AG08395 (cell line): ENCODE measurements around the gene FGD5.
A peak's percentile ranks its signal among the peaks of the same experiment; 100 is the strongest.

ENCODE experiments used
- DNase-seq: peaks from one replicate; pipeline ENCODE4 v3.0.0; 2012; ENCODE audit warnings: mixed read lengths, low spot score

FGD5 gene, protein sequence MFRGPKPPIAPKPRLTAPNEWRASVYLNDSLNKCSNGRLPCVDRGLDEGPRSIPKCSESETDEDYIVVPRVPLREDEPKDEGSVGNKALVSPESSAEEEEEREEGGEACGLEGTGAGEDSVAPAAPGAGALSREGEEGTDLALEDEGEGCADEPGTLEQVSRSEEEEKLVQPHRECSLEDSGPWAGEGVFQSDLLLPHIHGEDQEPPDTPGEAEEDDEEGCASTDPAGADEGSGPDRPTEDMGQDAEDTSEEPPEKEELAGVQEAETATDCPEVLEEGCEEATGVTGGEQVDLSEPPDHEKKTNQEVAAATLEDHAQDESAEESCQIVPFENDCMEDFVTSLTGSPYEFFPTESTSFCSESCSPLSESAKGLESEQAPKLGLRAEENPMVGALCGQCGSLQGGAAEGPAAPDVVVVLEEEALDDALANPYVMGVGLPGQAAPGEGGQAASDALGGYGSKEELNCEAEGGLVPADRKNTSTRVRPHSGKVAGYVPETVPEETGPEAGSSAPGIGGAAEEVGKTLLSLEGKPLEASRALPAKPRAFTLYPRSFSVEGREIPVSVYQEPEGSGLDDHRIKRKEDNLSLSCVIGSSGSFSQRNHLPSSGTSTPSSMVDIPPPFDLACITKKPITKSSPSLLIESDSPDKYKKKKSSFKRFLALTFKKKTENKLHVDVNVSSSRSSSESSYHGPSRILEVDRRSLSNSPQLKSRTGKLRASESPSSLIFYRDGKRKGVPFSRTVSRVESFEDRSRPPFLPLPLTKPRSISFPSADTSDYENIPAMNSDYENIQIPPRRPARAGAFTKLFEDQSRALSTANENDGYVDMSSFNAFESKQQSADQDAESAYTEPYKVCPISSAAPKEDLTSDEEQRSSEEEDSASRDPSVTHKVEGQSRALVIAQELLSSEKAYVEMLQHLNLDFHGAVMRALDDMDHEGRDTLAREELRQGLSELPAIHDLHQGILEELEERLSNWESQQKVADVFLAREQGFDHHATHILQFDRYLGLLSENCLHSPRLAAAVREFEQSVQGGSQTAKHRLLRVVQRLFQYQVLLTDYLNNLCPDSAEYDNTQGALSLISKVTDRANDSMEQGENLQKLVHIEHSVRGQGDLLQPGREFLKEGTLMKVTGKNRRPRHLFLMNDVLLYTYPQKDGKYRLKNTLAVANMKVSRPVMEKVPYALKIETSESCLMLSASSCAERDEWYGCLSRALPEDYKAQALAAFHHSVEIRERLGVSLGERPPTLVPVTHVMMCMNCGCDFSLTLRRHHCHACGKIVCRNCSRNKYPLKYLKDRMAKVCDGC (N-terminal part only)

GRCh38 chr3:14818804-14819500 is at the start of gene FGD5:
Gene FGD5, plus strand, starts transcription at chr3:14818962. Its CDS starts 110 bp downstream, at chr3:14819072.
- DNase-seq, result no peak

- DNase-seq, result no peak
Measured at GRCh38 chr3:14769544-14770325, 49.0 kb upstream of the FGD5 start.

GRCh38 chr3:14770591-14770990 is 48.2 kb upstream of the FGD5 start:
- no peak for DNase-seq

DNA sequence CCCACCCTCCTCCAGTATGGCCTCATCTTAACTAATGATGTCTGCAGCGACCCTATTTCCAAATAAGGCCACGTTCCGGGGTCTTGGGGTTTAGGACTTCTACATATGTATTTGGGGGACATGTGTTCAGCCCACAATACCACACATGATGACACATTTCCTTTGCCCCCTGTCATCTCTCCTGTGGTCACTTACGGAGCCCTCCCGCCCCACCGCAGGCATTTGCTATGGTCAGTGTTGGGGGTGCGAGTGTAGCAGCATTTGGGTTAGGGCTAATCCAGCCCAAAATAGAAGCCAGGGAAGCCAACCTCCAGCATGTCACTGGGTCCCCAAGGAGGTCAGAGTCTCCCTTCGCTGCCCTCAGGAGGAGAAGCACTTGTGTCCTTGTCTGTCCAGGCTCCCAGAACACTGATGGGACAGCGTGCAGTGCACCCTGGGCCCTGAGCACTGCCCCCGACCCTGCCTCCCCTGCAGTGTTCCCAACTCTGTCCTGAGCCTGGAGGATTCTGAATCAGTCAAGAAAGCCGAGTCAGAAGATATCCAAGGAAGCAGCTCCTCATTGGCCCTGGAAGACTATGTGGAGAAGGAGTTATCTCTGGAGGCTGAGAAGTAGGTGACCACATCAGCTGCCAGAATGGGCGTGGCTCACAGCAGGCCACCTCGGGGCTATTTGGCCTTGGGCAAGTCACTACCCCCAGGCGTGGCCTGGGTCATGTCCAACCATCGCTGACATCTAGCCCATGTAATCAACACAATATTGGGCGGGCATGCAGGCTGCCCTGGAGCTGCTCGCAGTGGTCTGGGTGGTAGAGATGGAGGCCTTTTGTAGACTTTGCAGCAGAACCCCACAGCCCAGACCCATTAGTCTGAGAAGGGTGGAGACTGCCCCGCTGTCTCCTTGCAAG is 46.9 kb upstream of the FGD5 start:
- no peak for DNase-seq

DNA sequence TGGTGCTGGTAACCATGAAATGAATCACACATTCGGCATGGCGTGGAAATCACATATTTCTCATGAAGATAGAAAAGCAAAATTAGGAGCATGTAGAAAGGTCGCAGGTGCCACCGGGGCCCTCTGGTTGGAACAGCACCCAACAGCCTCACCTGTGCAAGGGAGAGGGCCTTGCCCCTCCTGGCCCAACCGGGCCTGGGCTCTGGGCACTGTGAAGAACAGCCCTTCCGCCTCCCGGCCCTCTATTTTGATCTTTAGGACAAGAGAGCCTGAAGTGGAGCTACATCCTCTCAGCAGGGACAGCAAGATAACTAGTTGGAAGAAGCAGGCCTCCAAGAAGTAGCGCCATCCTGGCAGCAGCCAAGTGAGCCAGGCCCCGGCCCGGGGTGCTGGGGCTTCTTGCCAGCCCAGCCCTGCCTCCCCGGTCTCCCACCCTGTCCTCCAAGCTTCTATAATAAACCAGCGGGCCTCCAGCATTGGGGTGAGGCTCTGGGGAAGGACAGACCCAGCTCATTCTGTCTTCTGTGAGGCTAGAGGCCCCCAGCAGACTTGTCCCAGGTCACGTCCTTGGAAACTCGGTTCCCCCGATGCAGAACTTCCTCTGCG is 46.1 kb upstream of the FGD5 start:
- DNase-seq, result no peak

- no peak for DNase-seq
Measured at GRCh38 chr3:14773281-14773680, 45.5 kb upstream of the FGD5 start.

DNA sequence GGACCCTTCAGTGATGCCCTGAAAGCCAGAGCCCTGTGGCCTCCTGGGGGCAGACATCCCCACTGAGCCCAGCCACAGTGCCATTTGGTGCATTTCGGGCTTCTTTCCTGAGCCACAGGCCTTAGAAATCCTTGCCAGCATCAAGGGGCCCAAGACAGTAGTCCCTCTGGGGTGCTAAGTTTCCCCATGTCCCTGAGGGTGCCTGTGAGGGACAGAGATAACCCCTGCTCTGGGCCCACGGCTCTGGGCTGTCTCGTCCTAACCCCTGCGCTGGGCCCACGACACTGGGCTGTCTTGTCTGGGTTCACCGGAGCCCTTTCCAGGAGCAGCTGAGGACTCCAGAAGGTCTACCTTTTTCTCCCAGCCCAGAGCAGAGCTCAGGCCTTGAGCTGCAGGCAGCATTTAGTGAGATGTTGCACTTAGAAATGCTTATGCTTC is 45.1 kb upstream of the FGD5 start:
- DNase-seq, result no peak

DNA sequence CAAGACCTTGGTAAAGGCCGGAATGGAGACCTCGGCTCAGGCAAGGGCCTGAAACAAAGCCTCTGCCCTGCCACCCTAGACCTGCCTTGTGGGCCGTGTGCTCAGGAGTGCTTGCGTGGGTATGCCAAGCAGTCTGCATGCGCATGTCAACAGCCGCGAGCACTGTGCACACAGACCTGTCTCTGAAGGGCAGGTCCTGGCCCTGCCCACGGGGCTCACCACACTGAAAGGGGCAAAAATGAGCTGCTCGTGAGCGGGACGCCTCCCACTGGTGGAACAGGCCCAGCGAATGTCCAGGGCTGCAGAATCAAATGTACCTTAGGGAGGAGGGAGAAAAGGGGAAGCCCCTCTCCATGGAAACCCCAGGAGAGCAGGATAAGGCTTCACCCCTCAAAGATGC is 44.3 kb upstream of the FGD5 start:
- no peak for DNase-seq

DNA sequence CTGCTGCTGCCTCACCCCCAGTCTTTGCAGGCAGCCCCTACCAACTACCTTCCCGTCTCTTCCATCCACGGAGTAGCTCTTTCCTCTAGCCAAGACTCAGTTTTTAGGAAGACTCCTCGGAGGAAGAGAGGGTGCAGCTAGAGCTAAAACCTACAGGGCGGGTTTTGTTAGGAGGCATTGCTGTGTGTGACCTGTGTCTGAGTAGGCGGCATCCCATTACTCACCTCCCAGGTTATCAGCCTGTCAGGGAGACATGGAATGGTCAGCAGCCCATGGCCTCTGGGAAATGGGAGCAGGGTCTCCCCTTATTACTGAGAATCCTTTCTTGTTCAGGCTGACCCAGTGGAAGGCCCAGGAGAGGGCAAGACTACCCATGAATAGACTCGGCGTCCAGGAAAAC is 43.8 kb upstream of the FGD5 start:
- no peak for DNase-seq

- no peak for DNase-seq
Measured at GRCh38 chr3:14775563-14775962, 43.2 kb upstream of the FGD5 start.

- no peak for DNase-seq
Measured at GRCh38 chr3:14779069-14779685, 39.6 kb upstream of the FGD5 start.

- DNase-seq, result peak; percentile 70
Measured at GRCh38 chr3:14780927-14781507, 37.7 kb upstream of the FGD5 start.

GRCh38 chr3:14783480-14784086 is 35.2 kb upstream of the FGD5 start:
- no peak for DNase-seq

DNA sequence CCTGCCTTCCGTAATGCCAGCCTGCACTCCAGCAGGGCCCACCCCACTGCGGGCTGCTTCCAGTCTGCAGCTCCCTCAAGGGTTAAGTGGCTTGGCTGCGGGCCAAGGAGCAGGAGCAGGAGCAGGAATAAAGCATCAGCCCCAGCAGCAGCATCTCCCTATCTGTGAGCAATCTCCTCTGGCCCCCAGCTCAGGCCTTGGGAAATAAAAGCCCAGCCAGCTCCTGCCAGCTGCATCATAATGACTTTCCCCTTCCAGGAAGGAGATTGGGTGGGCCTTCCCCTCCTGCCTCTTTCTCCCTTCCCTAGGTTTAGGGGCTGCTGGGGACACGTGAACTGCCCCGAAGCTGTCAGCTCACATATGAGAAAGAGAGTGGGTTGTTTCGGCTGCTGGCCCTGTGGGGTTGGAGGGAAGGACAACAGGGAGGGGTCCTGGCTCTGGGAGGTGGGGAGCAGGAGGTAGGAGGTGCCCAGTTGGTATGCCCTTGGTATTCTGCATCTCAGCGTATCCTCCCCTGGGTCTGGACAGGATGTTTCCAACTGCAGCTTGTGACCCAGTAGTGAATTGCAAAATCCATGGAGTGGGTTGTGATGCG is 34.6 kb upstream of the FGD5 start:
- no peak for DNase-seq

DNA sequence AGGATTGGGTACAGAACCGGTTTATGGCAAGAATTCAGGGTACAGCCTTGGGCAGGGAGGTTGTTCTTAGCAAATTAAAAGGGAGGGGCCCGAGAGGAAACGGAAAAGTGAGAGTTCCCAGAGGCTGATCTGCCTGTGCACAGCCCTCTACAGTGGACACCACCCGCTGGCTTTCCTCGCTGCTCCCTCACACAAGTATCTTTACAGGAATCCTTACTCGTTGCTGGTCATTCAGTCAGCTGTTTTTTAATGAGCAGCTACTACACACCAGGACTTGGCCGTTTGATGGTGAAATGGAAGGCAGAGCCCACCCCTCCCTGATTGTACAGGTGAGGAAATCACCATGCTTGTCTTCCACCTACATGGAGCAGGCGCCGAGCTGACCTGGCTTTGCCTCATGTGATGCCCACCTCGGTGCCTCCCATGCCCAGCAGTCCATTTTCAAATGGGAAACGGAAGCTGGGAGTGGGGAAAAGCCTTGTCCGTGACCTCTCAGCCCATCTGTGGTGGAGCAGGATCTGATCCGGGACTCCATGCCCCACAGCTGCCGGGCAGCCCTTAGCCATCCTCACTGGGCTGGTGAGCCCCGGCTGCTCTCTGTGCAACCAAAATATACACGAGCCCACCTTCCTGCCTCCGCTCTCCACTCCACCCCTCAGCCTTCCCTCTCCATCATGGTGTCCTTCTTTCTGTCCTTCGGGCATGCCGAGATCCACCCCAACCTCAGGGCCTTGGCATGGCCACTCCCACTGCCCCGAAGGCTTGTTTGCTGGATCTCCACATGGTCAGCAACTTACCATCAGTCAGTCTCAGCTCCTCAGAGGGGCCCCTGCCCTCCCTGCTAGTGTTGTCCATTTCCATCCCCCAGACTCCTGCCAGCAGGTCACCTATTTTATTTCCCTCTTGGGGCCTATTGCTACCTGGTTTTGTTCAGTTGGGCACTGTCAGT is 33.3 kb upstream of the FGD5 start:
- no peak for DNase-seq

GRCh38 chr3:14786369-14786768 is 32.4 kb upstream of the FGD5 start:
- no peak for DNase-seq
